SK-N-SH (cell line): ENCODE measurements around the gene EZH1.

Experiments used
- CTCF ChIP-seq: fragments of 200-600 bp; sonication (generic); IDR thresholded peaks from 2 replicates; pipeline ENCODE4 v1.6.1; 2017; ENCODE audit warnings: antibody characterized with exemption, mild to moderate bottlenecking, moderate library complexity
- EP300 ChIP-seq, 2 experiments: IDR thresholded peaks; 2 replicates each; pipeline versions ENCODE4 v1.4.0 to v1.6.1; 2012; ENCODE audit warnings: borderline replicate concordance in 1 of 2, low read depth in 1 of 2, low read length in 1 of 2
- EZH2phosphoT487 ChIP-seq: fragments of 200-600 bp; sonication (generic); IDR thresholded peaks from 2 replicates; pipeline ENCODE4 v1.6.1; 2017; ENCODE audit warnings: low read depth, mixed run types, mild to moderate bottlenecking, antibody characterized with exemption, moderate library complexity, borderline replicate concordance
- GABPA ChIP-seq: IDR thresholded peaks from 2 replicates; pipeline ENCODE4 v1.4.0; 2012; ENCODE audit warnings: low read depth, mild to moderate bottlenecking
- JUND ChIP-seq: IDR thresholded peaks from 2 replicates; pipeline ENCODE4 v1.4.0; 2012
- MAX ChIP-seq: IDR thresholded peaks from 2 replicates; pipeline ENCODE4 v1.4.0; 2012; ENCODE audit warnings: low read depth
- POLR2AphosphoS5 ChIP-seq: IDR thresholded peaks from 2 replicates; pipeline ENCODE4 v1.6.1; 2012; ENCODE audit warnings: low read depth, low read length
- RFX5 ChIP-seq: IDR thresholded peaks from 2 replicates; pipeline ENCODE4 v1.6.1; 2012; ENCODE audit warnings: mild to moderate bottlenecking, improper control_type of control experiment, low read length
- SMC3 ChIP-seq: IDR thresholded peaks from 2 replicates; pipeline ENCODE4 v1.6.1; 2012; ENCODE audit warnings: low read depth, low read length, improper control_type of control experiment
- TCF12 ChIP-seq: IDR thresholded peaks from 2 replicates; pipeline ENCODE4 v1.4.0; 2012
- YY1 ChIP-seq: IDR thresholded peaks from 2 replicates; pipeline ENCODE4 v1.4.0; 2012; ENCODE audit warnings: low read depth, mild to moderate bottlenecking

GRCh38 chr17:42760652-42761581, 16.1 kb upstream of the EZH1 start, which contains the start of gene RAMP2:
- TF ChIP-seq CTCF = no peak
- no peak for TF ChIP-seq EZH2phosphoT487
- no peak for TF ChIP-seq YY1
- TF ChIP-seq SMC3 = no peak
- TF ChIP-seq POLR2AphosphoS5 = no peak
- no peak for TF ChIP-seq EP300 (IDR thresholded peaks at IDR 0.05; ENCODE audit: borderline replicate concordance in 1 of 2, low read depth in 1 of 2, low read length in 1 of 2)
- TF ChIP-seq GABPA = no peak
- TF ChIP-seq TCF12 = no peak
- TF ChIP-seq RFX5 = no peak
- TF ChIP-seq JUND = no peak
- no peak for TF ChIP-seq MAX
